GM23338 (cell line): ENCODE results near the gene ADCY5. TPM values are rescaled to one million over a fixed set of nuclear protein-coding genes. Genes with fewer than 3 reads are reported as not detected.

Experiments
- ATAC-seq: fragments of 200-7000 bp; cut with Tn5 transposase; 3 replicates; pipeline ENCODE4 v1.9.1; 2020
- DNase-seq: peaks from one replicate; pipeline ENCODE4 v3.0.0-alpha.2; 2015; ENCODE audit warnings: low spot score
- H2AFZ ChIP-seq: fragments of 200-600 bp; sonication (generic); 2 replicates; pipeline ENCODE4 v1.8.0; 2016; ENCODE audit warnings: antibody characterized with exemption, mild to moderate bottlenecking, moderate library complexity
- H3F3A ChIP-seq: fragments of 200-600 bp; sonication (generic); replicated peaks from 2 replicates; pipeline ENCODE4 v1.8.0; 2017; ENCODE audit warnings: antibody characterized with exemption, mixed run types, low read depth
- H3K27ac ChIP-seq: fragments of 200-600 bp; sonication (generic); 2 replicates; pipeline ENCODE4 v1.6.1; 2016; ENCODE audit warnings: low read depth
- H3K27me3 ChIP-seq: fragments of 200-600 bp; sonication (generic); 2 replicates; pipeline ENCODE4 v1.8.0; 2016; ENCODE audit warnings: mild to moderate bottlenecking, mixed run types, moderate library complexity; ENCODE audit not compliant: insufficient read depth
- H3K36me3 ChIP-seq: fragments of 200-600 bp; sonication (generic); 2 replicates; pipeline ENCODE4 v1.8.0; 2016; ENCODE audit warnings: mild to moderate bottlenecking; ENCODE audit not compliant: insufficient read depth
- H3K4me1 ChIP-seq: fragments of 200-600 bp; sonication (generic); 2 replicates; pipeline ENCODE4 v1.8.0; 2016; ENCODE audit warnings: mild to moderate bottlenecking, moderate library complexity; ENCODE audit not compliant: insufficient read depth
- H3K4me2 ChIP-seq: fragments of 200-600 bp; sonication (generic); 2 replicates; pipeline ENCODE4 v1.7.1; 2017; ENCODE audit warnings: mixed run types
- H3K4me3 ChIP-seq: fragments of 200-600 bp; sonication (generic); 2 replicates; pipeline ENCODE4 v1.6.1; 2016; ENCODE audit warnings: mixed run types
- H3K79me2 ChIP-seq: fragments of 200-600 bp; sonication (generic); replicated peaks from 2 replicates; pipeline ENCODE4 v1.8.0; 2017; ENCODE audit warnings: mild to moderate bottlenecking; ENCODE audit not compliant: insufficient read depth
- H3K9me2 ChIP-seq: fragments of 200-600 bp; sonication (generic); 2 replicates; pipeline ENCODE4 v1.8.0; 2017; ENCODE audit not compliant: insufficient read depth
- H4K20me1 ChIP-seq: fragments of 200-600 bp; sonication (generic); replicated peaks from 2 replicates; pipeline ENCODE4 v1.8.0; 2017; ENCODE audit warnings: mild to moderate bottlenecking; ENCODE audit not compliant: insufficient read depth
- H3K27ac Mint-ChIP-seq: 2 replicates; pipeline ENCODE4 v1.8.0; 2020; ENCODE audit warnings: inconsistent platforms, mild to moderate bottlenecking, moderate library complexity, mixed read lengths
- H3K27me3 Mint-ChIP-seq: 3 replicates; pipeline ENCODE4 v1.8.0; 2022; ENCODE audit warnings: low read depth, mild to moderate bottlenecking, moderate library complexity, mixed read lengths, inconsistent platforms; ENCODE audit not compliant: insufficient read depth, poor library complexity
- H3K36me3 Mint-ChIP-seq: 3 replicates; pipeline ENCODE4 v1.8.0; 2021; ENCODE audit warnings: low read depth, mild to moderate bottlenecking, inconsistent platforms, moderate library complexity, mixed read lengths
- H3K4me1 Mint-ChIP-seq: 3 replicates; pipeline ENCODE4 v1.8.0; 2020; ENCODE audit warnings: mild to moderate bottlenecking, inconsistent platforms, mixed read lengths
- H3K4me3 Mint-ChIP-seq: 3 replicates; pipeline ENCODE4 v1.8.0; 2021; ENCODE audit warnings: moderate library complexity, mild to moderate bottlenecking, inconsistent platforms, mixed read lengths
- H3K9me3 Mint-ChIP-seq: 3 replicates; pipeline ENCODE4 v1.8.0; 2020; ENCODE audit warnings: moderate library complexity, mild to moderate bottlenecking, inconsistent platforms, mixed read lengths
- EZH2phosphoT487 ChIP-seq: fragments of 200-600 bp; sonication (generic); IDR thresholded peaks from one replicate; pipeline ENCODE4 v1.8.1; 2018; ENCODE audit warnings: antibody characterized with exemption; ENCODE audit not compliant: unreplicated experiment
- NANOG ChIP-seq: IDR thresholded peaks from 2 replicates; pipeline ENCODE4 v1.6.1; 2016; ENCODE audit warnings: antibody characterized with exemption, borderline replicate concordance
- POLR2AphosphoS5 ChIP-seq: IDR thresholded peaks from 2 replicates; pipeline ENCODE4 v1.6.1; 2016; ENCODE audit warnings: antibody characterized with exemption, low read depth
- STAT1 ChIP-seq: IDR thresholded peaks from one replicate; pipeline ENCODE4 v1.6.1; 2016; ENCODE audit warnings: antibody characterized with exemption; ENCODE audit not compliant: unreplicated experiment
- ZNF114 ChIP-seq: fragments of 250-450 bp; sonication (Bioruptor Pico); IDR thresholded peaks from 2 replicates; pipeline ENCODE4 v1.5.0; 2020; ENCODE audit warnings: mild to moderate bottlenecking, moderate library complexity
- ZNF331 ChIP-seq: fragments of 250-450 bp; sonication (Bioruptor Pico); IDR thresholded peaks from 2 replicates; pipeline ENCODE4 v1.5.0; 2020; ENCODE audit warnings: low read depth, mild to moderate bottlenecking, moderate library complexity
- polyA plus RNA-seq: library from polyadenylated mRNA; unstranded; fragments of >200 nt; fragmentation: Nextera tagmentation; extraction: Ambion mirVana; gene quantifications from 2 replicates; pipeline ENCODE4 v1.2.1, GENCODE V29; 2016
- total RNA-seq: library from RNA; depleted of rRNA; stranded (reverse); fragments of >200 nt; shearing (Covaris generic); gene quantifications from 2 replicates; pipeline ENCODE4 v1.2.3, GENCODE V29; 2014
- TF ChIP-seq, protein P1 (sequence below): fragments of 250-450 bp; sonication (Bioruptor Pico); IDR thresholded peaks from 2 replicates; pipeline ENCODE4 v1.5.0; 2020; ENCODE audit warnings: mild to moderate bottlenecking, moderate library complexity
- TF ChIP-seq, protein P2 (sequence below): IDR thresholded peaks from 2 replicates; pipeline ENCODE4 v1.6.1; 2016; ENCODE audit warnings: antibody characterized with exemption
- TF ChIP-seq, protein P3 (sequence below): IDR thresholded peaks from one replicate; pipeline ENCODE4 v1.6.1; 2018; ENCODE audit warnings: antibody characterized with exemption; ENCODE audit not compliant: unreplicated experiment
- TF ChIP-seq, protein P4 (sequence below), 2 experiments: fragments of 200-600 bp in 1 of 2; sonication (generic) in 1 of 2; conservative IDR thresholded peaks; 2 replicates each; pipeline versions ENCODE4 v1.5.1 to v1.6.1; 2016 to 2017; ENCODE audit warnings: antibody characterized with exemption in 2 of 2, low read depth in 2 of 2, mild to moderate bottlenecking in 2 of 2, moderate library complexity in 1 of 2

The ADCY5 gene
- total and polyA plus RNA-seq, 2 experiments from 2014 or later = 3.5 to 10.2 TPM

DNA sequence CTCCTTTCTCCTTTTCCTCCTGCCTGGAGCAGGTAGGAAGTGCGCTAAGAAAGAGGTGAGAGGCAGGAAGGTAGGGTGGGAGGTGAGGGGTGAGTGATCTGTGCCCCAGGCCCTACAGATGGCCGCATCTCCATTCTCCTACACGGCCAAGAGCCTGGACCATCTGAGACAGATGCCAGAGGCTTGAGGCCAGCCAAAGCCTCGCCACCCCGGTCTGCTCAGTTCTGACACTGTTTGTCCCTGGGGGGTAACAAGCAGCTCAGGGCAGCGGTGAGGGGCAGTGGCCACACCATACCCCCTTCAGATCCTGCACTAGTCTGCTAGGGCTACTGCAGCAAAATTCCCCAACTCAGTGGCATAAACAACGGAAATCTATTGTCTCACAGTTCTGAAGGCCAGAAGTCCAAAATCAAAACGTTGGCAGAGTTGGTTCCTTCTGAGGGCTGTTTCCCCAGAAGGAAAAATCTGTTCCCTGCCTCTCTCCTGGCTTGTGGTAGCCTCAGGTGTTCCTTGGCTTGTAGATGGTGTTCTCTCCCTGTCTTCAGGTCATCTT is 28.4 kb downstream of the ADCY5 start (continued):
- TF ChIP-seq, protein P1, sequence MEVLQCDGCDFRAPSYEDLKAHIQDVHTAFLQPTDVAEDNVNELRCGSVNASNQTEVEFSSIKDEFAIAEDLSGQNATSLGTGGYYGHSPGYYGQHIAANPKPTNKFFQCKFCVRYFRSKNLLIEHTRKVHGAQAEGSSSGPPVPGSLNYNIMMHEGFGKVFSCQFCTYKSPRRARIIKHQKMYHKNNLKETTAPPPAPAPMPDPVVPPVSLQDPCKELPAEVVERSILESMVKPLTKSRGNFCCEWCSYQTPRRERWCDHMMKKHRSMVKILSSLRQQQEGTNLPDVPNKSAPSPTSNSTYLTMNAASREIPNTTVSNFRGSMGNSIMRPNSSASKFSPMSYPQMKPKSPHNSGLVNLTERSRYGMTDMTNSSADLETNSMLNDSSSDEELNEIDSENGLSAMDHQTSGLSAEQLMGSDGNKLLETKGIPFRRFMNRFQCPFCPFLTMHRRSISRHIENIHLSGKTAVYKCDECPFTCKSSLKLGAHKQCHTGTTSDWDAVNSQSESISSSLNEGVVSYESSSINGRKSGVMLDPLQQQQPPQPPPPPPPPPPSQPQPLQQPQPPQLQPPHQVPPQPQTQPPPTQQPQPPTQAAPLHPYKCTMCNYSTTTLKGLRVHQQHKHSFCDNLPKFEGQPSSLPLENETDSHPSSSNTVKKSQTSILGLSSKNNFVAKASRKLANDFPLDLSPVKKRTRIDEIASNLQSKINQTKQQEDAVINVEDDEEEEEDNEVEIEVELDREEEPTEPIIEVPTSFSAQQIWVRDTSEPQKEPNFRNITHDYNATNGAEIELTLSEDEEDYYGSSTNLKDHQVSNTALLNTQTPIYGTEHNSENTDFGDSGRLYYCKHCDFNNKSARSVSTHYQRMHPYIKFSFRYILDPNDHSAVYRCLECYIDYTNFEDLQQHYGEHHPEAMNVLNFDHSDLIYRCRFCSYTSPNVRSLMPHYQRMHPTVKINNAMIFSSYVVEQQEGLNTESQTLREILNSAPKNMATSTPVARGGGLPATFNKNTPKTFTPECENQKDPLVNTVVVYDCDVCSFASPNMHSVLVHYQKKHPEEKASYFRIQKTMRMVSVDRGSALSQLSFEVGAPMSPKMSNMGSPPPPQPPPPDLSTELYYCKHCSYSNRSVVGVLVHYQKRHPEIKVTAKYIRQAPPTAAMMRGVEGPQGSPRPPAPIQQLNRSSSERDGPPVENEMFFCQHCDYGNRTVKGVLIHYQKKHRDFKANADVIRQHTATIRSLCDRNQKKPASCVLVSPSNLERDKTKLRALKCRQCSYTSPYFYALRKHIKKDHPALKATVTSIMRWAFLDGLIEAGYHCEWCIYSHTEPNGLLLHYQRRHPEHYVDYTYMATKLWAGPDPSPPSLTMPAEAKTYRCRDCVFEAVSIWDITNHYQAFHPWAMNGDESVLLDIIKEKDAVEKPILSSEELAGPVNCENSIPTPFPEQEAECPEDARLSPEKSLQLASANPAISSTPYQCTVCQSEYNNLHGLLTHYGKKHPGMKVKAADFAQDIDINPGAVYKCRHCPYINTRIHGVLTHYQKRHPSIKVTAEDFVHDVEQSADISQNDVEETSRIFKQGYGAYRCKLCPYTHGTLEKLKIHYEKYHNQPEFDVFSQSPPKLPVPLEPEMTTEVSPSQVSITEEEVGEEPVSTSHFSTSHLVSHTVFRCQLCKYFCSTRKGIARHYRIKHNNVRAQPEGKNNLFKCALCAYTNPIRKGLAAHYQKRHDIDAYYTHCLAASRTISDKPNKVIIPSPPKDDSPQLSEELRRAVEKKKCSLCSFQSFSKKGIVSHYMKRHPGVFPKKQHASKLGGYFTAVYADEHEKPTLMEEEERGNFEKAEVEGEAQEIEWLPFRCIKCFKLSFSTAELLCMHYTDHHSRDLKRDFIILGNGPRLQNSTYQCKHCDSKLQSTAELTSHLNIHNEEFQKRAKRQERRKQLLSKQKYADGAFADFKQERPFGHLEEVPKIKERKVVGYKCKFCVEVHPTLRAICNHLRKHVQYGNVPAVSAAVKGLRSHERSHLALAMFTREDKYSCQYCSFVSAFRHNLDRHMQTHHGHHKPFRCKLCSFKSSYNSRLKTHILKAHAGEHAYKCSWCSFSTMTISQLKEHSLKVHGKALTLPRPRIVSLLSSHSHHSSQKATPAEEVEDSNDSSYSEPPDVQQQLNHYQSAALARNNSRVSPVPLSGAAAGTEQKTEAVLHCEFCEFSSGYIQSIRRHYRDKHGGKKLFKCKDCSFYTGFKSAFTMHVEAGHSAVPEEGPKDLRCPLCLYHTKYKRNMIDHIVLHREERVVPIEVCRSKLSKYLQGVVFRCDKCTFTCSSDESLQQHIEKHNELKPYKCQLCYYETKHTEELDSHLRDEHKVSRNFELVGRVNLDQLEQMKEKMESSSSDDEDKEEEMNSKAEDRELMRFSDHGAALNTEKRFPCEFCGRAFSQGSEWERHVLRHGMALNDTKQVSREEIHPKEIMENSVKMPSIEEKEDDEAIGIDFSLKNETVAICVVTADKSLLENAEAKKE (CRISPR knock-in tag) = no peak
- TF ChIP-seq POLR2AphosphoS5 (no peak), NANOG (no peak), STAT1 (no peak), ZNF331 (CRISPR knock-in tag) (no peak)

DNA sequence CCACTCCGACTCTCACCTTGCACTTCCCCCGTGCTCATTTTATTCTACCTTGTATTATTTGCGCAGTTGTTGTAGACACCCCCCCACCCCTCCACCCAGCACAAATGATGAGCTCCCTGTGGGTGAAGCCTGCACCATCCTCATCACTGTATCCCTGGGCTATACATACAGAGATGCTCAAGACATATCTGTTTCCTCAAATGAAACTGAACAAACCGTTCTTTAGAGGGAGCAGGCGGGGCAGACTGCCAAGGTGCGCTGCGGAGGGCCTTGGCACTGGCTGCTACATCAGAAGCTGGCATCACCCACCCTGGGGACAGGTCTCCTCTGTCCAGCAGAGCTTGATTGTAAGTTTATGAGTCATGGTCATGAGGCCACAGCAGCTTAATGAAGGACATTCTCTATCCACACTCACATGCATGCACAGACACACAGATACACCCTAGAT is 29.0 kb downstream of the ADCY5 start:
- Mint-ChIP-seq H3K9me3 (no peaks in the 10 kb centered on the region), H3K4me3 (no peak overlapping the region), H3K4me1 (peaks cover 10% of the 10 kb centered on the region), H3K27me3 (peaks cover 2% of the 10 kb centered on the region), H3K36me3 (no peaks in the 10 kb centered on the region), H3K27ac (no peak overlapping the region)
- H3K4me2 ChIP-seq = no peak overlapping the region
- H3K27me3 ChIP-seq = no peaks in the 10 kb centered on the region
- no peaks in the 10 kb centered on the region for H3F3A ChIP-seq
- DNase-seq (no peak), ATAC-seq (no peak)
- no peak overlapping the region for H3K4me3 ChIP-seq
- H2AFZ ChIP-seq = no peak overlapping the region
- no peaks in the 10 kb centered on the region for H3K79me2 ChIP-seq
- H3K27ac ChIP-seq = no peak overlapping the region
- H3K9me2 ChIP-seq = no peaks in the 10 kb centered on the region
- no peaks in the 10 kb centered on the region for H4K20me1 ChIP-seq
- no peaks in the 10 kb centered on the region for H3K36me3 ChIP-seq
- H3K4me1 ChIP-seq = no peaks in the 10 kb centered on the region
- TF ChIP-seq STAT1 (no peak), ZNF114 (CRISPR knock-in tag) (no peak), NANOG (no peak), EZH2phosphoT487 (no peak)
- TF ChIP-seq, protein P2, sequence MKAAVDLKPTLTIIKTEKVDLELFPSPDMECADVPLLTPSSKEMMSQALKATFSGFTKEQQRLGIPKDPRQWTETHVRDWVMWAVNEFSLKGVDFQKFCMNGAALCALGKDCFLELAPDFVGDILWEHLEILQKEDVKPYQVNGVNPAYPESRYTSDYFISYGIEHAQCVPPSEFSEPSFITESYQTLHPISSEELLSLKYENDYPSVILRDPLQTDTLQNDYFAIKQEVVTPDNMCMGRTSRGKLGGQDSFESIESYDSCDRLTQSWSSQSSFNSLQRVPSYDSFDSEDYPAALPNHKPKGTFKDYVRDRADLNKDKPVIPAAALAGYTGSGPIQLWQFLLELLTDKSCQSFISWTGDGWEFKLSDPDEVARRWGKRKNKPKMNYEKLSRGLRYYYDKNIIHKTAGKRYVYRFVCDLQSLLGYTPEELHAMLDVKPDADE = no peak
- TF ChIP-seq, protein P3, sequence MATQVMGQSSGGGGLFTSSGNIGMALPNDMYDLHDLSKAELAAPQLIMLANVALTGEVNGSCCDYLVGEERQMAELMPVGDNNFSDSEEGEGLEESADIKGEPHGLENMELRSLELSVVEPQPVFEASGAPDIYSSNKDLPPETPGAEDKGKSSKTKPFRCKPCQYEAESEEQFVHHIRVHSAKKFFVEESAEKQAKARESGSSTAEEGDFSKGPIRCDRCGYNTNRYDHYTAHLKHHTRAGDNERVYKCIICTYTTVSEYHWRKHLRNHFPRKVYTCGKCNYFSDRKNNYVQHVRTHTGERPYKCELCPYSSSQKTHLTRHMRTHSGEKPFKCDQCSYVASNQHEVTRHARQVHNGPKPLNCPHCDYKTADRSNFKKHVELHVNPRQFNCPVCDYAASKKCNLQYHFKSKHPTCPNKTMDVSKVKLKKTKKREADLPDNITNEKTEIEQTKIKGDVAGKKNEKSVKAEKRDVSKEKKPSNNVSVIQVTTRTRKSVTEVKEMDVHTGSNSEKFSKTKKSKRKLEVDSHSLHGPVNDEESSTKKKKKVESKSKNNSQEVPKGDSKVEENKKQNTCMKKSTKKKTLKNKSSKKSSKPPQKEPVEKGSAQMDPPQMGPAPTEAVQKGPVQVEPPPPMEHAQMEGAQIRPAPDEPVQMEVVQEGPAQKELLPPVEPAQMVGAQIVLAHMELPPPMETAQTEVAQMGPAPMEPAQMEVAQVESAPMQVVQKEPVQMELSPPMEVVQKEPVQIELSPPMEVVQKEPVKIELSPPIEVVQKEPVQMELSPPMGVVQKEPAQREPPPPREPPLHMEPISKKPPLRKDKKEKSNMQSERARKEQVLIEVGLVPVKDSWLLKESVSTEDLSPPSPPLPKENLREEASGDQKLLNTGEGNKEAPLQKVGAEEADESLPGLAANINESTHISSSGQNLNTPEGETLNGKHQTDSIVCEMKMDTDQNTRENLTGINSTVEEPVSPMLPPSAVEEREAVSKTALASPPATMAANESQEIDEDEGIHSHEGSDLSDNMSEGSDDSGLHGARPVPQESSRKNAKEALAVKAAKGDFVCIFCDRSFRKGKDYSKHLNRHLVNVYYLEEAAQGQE = no peak
- TF ChIP-seq, protein P4, sequence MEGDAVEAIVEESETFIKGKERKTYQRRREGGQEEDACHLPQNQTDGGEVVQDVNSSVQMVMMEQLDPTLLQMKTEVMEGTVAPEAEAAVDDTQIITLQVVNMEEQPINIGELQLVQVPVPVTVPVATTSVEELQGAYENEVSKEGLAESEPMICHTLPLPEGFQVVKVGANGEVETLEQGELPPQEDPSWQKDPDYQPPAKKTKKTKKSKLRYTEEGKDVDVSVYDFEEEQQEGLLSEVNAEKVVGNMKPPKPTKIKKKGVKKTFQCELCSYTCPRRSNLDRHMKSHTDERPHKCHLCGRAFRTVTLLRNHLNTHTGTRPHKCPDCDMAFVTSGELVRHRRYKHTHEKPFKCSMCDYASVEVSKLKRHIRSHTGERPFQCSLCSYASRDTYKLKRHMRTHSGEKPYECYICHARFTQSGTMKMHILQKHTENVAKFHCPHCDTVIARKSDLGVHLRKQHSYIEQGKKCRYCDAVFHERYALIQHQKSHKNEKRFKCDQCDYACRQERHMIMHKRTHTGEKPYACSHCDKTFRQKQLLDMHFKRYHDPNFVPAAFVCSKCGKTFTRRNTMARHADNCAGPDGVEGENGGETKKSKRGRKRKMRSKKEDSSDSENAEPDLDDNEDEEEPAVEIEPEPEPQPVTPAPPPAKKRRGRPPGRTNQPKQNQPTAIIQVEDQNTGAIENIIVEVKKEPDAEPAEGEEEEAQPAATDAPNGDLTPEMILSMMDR (conservative IDR thresholded peaks at IDR 0.05; ENCODE audit: low read depth in 2 of 2) = no peak
